SK-N-SH treated with all-trans-retinoic acid at 6 μM for 48 hours (cell line): ENCODE results near the gene TUT4.

Experiments used
- ATAC-seq: fragments of 200-7000 bp; cut with Tn5 transposase; 3 replicates; pipeline ENCODE4 v1.9.1; 2020; ENCODE audit warnings: mild to moderate bottlenecking, moderate library complexity
- ARNTL ChIP-seq: fragments of 450-650 bp; formaldehyde crosslinking; IDR thresholded peaks from 2 replicates; pipeline ENCODE4 v1.5.0; 2020; ENCODE audit warnings: low read depth, mild to moderate bottlenecking, moderate library complexity, borderline replicate concordance
- BACH2 ChIP-seq: fragments of 250-450 bp; sonication (Bioruptor Pico); IDR thresholded peaks from 2 replicates; pipeline ENCODE4 v1.9.0; 2021; ENCODE audit warnings: mild to moderate bottlenecking, borderline replicate concordance
- CSDC2 ChIP-seq: fragments of 250-450 bp; sonication (Bioruptor Pico); IDR thresholded peaks from 2 replicates; pipeline ENCODE4 v1.5.0; 2020; ENCODE audit warnings: mild to moderate bottlenecking, moderate library complexity
- ESRRG ChIP-seq: fragments of 250-450 bp; sonication (Bioruptor Pico); IDR thresholded peaks from 2 replicates; pipeline ENCODE4 v1.6.1; 2021; ENCODE audit warnings: mild to moderate bottlenecking
- GLIS3 ChIP-seq: fragments of 250-450 bp; sonication (Bioruptor Pico); IDR thresholded peaks from 2 replicates; pipeline ENCODE4 v1.5.0; 2020; ENCODE audit warnings: mild to moderate bottlenecking, moderate library complexity
- ISL1 ChIP-seq: fragments of 250-450 bp; sonication (Bioruptor Pico); IDR thresholded peaks from 2 replicates; pipeline ENCODE4 v2.1.2; 2022; ENCODE audit warnings: mild to moderate bottlenecking, moderate library complexity
- OSR1 ChIP-seq: fragments of 250-450 bp; sonication (Bioruptor Pico); IDR thresholded peaks from 2 replicates; pipeline ENCODE4 v1.8.0; 2022; ENCODE audit warnings: moderate library complexity, mild to moderate bottlenecking, inconsistent platforms
- PPARA ChIP-seq: fragments of 250-450 bp; sonication (Bioruptor Pico); IDR thresholded peaks from 2 replicates; pipeline ENCODE4 v1.5.0; 2020; ENCODE audit warnings: mild to moderate bottlenecking, borderline replicate concordance
- RARB ChIP-seq: fragments of 250-450 bp; sonication (Bioruptor Pico); IDR thresholded peaks from 2 replicates; pipeline ENCODE4 v1.8.0; 2021; ENCODE audit warnings: mild to moderate bottlenecking, moderate library complexity
- SNAI2 ChIP-seq: fragments of 250-450 bp; sonication (Bioruptor Pico); IDR thresholded peaks from 2 replicates; pipeline ENCODE4 v1.5.0; 2020; ENCODE audit warnings: mild to moderate bottlenecking, moderate library complexity
- TCF4 ChIP-seq: fragments of 250-450 bp; sonication (Bioruptor Pico); IDR thresholded peaks from 2 replicates; pipeline ENCODE4 v1.8.0; 2021; ENCODE audit warnings: mild to moderate bottlenecking, moderate library complexity, borderline replicate concordance
- TOX ChIP-seq: fragments of 250-450 bp; sonication (Bioruptor Pico); IDR thresholded peaks from 2 replicates; pipeline ENCODE4 v1.8.0; 2021; ENCODE audit warnings: mild to moderate bottlenecking, moderate library complexity, borderline replicate concordance
- ZC3H10 ChIP-seq: fragments of 250-450 bp; sonication (Bioruptor Pico); IDR thresholded peaks from 2 replicates; pipeline ENCODE4 v1.5.1; 2021; ENCODE audit warnings: mild to moderate bottlenecking, moderate library complexity
- ZFP3 ChIP-seq: fragments of 250-450 bp; sonication (Bioruptor Pico); IDR thresholded peaks from 2 replicates; pipeline ENCODE4 v1.5.0; 2020; ENCODE audit warnings: mild to moderate bottlenecking, moderate library complexity
- ZFP30 ChIP-seq: fragments of 450-650 bp; formaldehyde crosslinking; IDR thresholded peaks from 2 replicates; pipeline ENCODE4 v1.5.0; 2022; ENCODE audit warnings: mild to moderate bottlenecking, moderate library complexity
- ZNF70 ChIP-seq: fragments of 450-650 bp; formaldehyde crosslinking; IDR thresholded peaks from 2 replicates; pipeline ENCODE4 v1.5.0; 2020; ENCODE audit warnings: mild to moderate bottlenecking, moderate library complexity
- ZNF8 ChIP-seq: fragments of 450-650 bp; formaldehyde crosslinking; IDR thresholded peaks from 2 replicates; pipeline ENCODE4 v1.5.0; 2020; ENCODE audit warnings: mild to moderate bottlenecking, moderate library complexity
- TF ChIP-seq, protein P1 (sequence below): fragments of 250-450 bp; sonication (Bioruptor Pico); IDR thresholded peaks from 2 replicates; pipeline ENCODE4 v1.8.0; 2020; ENCODE audit warnings: mild to moderate bottlenecking, moderate library complexity, borderline replicate concordance
- TF ChIP-seq, protein P2 (sequence below): fragments of 250-450 bp; sonication (Bioruptor Pico); IDR thresholded peaks from 2 replicates; pipeline ENCODE4 v1.8.0; 2021; ENCODE audit warnings: low read depth, mild to moderate bottlenecking, moderate library complexity, borderline replicate concordance
- TF ChIP-seq, protein P3 (sequence below): fragments of 250-450 bp; sonication (Bioruptor Pico); IDR thresholded peaks from 2 replicates; pipeline ENCODE4 v1.5.1; 2021; ENCODE audit warnings: mild to moderate bottlenecking, moderate library complexity
- TF ChIP-seq, protein P4 (sequence below): fragments of 250-450 bp; sonication (Bioruptor Pico); IDR thresholded peaks from 2 replicates; pipeline ENCODE4 v1.5.1; 2020; ENCODE audit warnings: low read depth, mild to moderate bottlenecking, moderate library complexity
- TF ChIP-seq, protein P5 (sequence below): fragments of 250-450 bp; sonication (Bioruptor Pico); IDR thresholded peaks from 2 replicates; pipeline ENCODE4 v1.5.0; 2020; ENCODE audit warnings: mild to moderate bottlenecking, moderate library complexity

Gene TUT4

DNA sequence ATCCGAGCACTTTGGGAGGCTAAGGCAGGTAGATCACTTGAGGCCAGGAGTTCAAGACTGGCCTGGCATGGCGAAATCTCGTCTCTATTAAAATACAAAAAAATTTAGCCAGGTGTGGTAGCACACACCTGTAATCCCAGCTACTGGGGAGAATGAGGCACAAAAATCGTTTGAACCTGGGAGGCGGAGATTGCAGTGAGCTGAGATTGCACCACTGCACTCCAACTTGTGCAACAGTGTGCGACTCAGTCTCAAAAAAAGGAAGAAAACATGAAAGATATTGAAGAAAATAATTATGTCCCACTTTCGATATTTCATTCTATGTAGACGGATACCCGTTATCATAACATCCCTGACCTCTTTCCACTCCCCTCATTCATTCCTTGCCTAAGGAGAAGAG, 19.2 kb downstream of the TUT4 start (continued):
- TF ChIP-seq GLIS3 (CRISPR knock-in tag): no peak

DNA sequence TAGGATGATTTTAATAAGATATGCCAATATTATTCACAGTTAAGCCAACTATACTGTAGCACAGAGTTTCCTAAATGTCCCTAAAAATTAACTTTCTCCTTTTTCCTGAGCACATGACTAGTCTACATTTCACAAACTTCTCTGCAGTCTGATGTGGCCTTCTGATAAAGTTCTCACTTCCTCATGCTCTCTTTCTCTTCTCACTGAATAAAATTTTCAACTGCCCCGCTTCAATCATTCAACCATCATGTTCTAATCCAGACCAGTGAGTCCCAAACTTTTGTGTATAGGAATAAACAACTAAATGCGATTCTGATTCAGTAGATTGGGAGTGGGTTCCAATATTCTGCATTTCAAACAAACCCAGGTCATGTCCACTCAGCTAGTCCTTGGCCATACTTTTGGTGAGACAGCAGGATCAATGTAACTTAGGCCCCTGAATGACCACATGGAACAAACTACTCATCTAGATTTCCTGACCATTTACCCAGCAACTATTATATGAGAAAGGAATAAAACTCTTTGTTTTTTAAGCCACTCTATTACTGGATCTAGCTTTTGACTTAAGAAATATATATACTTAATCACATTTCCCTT, 20.1 kb downstream of the TUT4 start:
- no peak for TF ChIP-seq ZFP30 (CRISPR knock-in tag)
- TF ChIP-seq TCF4 (CRISPR knock-in tag): no peak
- TF ChIP-seq SNAI2 (CRISPR knock-in tag): no peak
- no peak for TF ChIP-seq ARNTL
- no peak for TF ChIP-seq ISL1 (CRISPR knock-in tag)
- TF ChIP-seq CSDC2: no peak
- TF ChIP-seq, protein P1, sequence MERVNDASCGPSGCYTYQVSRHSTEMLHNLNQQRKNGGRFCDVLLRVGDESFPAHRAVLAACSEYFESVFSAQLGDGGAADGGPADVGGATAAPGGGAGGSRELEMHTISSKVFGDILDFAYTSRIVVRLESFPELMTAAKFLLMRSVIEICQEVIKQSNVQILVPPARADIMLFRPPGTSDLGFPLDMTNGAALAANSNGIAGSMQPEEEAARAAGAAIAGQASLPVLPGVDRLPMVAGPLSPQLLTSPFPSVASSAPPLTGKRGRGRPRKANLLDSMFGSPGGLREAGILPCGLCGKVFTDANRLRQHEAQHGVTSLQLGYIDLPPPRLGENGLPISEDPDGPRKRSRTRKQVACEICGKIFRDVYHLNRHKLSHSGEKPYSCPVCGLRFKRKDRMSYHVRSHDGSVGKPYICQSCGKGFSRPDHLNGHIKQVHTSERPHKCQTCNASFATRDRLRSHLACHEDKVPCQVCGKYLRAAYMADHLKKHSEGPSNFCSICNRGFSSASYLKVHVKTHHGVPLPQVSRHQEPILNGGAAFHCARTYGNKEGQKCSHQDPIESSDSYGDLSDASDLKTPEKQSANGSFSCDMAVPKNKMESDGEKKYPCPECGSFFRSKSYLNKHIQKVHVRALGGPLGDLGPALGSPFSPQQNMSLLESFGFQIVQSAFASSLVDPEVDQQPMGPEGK (CRISPR knock-in tag): no peak
- TF ChIP-seq ESRRG (CRISPR knock-in tag): no peak
- ATAC-seq: no peak

DNA sequence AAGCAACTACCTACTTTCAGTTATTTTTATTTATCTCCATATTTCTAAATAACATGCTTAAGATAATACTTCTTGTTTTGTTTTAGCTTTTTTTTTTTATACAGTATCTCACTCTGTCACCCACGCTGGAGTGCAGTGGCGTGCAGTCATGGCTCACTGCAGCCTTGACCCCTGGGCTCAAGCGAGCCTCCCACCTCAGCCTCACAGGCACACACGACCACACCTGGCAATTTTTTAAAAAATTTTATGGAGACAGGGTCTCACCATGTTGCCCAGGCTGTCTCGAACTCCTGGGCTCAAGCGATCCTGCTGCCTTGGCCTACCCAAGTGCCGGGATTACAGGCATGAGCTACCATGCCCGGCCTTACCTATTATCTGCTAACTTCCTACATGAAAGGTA, 20.6 kb downstream of the TUT4 start:
- no peak for TF ChIP-seq TOX (CRISPR knock-in tag)
- no peak for TF ChIP-seq ISL1 (CRISPR knock-in tag)
- TF ChIP-seq TCF4 (CRISPR knock-in tag): no peak
- no peak for ATAC-seq

DNA sequence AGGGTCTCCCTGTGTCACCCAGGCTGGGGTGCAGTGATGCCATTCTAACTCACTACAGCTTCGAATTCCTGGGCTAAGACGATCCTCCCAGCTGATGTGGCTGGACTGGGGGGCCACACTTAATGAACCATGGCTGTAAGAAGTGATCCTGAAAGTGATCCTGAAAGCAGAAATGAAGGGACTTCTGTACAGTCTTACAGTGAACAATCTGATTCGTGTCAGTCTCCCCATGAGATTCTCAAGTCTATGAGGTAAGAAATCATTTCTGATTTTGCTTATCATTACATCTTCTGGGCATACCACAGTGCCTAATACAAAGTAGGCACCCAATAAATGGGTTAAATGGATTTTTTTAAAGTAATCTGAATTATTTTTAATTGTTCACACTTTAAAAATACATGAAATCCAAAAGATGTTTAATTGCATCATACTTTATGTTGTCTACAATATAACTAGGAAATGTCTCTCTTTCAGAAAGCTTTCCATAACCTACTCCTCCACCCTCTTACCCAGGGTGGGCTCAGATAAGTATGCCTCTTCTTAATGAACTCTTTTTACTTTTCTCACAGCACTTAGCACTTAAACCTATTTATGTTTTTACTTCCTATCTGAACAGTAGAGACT, 21.5 kb downstream of the TUT4 start:
- no peak for TF ChIP-seq PPARA
- TF ChIP-seq BACH2: no peak
- TF ChIP-seq, protein P2, sequence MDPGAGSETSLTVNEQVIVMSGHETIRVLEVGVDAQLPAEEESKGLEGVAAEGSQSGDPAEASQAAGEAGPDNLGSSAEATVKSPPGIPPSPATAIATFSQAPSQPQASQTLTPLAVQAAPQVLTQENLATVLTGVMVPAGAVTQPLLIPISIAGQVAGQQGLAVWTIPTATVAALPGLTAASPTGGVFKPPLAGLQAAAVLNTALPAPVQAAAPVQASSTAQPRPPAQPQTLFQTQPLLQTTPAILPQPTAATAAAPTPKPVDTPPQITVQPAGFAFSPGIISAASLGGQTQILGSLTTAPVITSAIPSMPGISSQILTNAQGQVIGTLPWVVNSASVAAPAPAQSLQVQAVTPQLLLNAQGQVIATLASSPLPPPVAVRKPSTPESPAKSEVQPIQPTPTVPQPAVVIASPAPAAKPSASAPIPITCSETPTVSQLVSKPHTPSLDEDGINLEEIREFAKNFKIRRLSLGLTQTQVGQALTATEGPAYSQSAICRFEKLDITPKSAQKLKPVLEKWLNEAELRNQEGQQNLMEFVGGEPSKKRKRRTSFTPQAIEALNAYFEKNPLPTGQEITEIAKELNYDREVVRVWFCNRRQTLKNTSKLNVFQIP (CRISPR knock-in tag): no peak
- TF ChIP-seq, protein P3, sequence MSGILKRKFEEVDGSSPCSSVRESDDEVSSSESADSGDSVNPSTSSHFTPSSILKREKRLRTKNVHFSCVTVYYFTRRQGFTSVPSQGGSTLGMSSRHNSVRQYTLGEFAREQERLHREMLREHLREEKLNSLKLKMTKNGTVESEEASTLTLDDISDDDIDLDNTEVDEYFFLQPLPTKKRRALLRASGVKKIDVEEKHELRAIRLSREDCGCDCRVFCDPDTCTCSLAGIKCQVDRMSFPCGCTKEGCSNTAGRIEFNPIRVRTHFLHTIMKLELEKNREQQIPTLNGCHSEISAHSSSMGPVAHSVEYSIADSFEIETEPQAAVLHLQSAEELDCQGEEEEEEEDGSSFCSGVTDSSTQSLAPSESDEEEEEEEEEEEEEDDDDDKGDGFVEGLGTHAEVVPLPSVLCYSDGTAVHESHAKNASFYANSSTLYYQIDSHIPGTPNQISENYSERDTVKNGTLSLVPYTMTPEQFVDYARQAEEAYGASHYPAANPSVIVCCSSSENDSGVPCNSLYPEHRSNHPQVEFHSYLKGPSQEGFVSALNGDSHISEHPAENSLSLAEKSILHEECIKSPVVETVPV: no peak
- TF ChIP-seq ZNF8 (CRISPR knock-in tag): no peak; the same call in 1 of the 2 replicates
- no peak for TF ChIP-seq ARNTL
- TF ChIP-seq, protein P4, sequence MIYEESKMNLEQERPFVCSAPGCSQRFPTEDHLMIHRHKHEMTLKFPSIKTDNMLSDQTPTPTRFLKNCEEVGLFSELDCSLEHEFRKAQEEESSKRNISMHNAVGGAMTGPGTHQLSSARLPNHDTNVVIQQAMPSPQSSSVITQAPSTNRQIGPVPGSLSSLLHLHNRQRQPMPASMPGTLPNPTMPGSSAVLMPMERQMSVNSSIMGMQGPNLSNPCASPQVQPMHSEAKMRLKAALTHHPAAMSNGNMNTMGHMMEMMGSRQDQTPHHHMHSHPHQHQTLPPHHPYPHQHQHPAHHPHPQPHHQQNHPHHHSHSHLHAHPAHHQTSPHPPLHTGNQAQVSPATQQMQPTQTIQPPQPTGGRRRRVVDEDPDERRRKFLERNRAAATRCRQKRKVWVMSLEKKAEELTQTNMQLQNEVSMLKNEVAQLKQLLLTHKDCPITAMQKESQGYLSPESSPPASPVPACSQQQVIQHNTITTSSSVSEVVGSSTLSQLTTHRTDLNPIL: no peak
- no peak for TF ChIP-seq GLIS3 (CRISPR knock-in tag)
- TF ChIP-seq CSDC2: no peak
- TF ChIP-seq OSR1 (CRISPR knock-in tag): no peak
- TF ChIP-seq TOX (CRISPR knock-in tag): no peak
- no peak for TF ChIP-seq ZC3H10 (CRISPR knock-in tag)
- TF ChIP-seq ESRRG (CRISPR knock-in tag): no peak
- TF ChIP-seq ZFP3: no peak
- TF ChIP-seq SNAI2 (CRISPR knock-in tag): no peak
- no peak for TF ChIP-seq RARB
- TF ChIP-seq, protein P5, sequence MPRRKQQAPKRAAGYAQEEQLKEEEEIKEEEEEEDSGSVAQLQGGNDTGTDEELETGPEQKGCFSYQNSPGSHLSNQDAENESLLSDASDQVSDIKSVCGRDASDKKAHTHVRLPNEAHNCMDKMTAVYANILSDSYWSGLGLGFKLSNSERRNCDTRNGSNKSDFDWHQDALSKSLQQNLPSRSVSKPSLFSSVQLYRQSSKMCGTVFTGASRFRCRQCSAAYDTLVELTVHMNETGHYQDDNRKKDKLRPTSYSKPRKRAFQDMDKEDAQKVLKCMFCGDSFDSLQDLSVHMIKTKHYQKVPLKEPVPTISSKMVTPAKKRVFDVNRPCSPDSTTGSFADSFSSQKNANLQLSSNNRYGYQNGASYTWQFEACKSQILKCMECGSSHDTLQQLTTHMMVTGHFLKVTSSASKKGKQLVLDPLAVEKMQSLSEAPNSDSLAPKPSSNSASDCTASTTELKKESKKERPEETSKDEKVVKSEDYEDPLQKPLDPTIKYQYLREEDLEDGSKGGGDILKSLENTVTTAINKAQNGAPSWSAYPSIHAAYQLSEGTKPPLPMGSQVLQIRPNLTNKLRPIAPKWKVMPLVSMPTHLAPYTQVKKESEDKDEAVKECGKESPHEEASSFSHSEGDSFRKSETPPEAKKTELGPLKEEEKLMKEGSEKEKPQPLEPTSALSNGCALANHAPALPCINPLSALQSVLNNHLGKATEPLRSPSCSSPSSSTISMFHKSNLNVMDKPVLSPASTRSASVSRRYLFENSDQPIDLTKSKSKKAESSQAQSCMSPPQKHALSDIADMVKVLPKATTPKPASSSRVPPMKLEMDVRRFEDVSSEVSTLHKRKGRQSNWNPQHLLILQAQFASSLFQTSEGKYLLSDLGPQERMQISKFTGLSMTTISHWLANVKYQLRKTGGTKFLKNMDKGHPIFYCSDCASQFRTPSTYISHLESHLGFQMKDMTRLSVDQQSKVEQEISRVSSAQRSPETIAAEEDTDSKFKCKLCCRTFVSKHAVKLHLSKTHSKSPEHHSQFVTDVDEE (CRISPR knock-in tag): no peak
- no peak for TF ChIP-seq ISL1 (CRISPR knock-in tag)
- TF ChIP-seq, protein P1 (CRISPR knock-in tag): no peak
- no peak for TF ChIP-seq ZNF70
- TF ChIP-seq, all 23 proteins: peak for 0
- no peak for ATAC-seq
